Vagina (tissue), 2 donors: ENCODE data around the gene CLDN19. TPM values are rescaled to one million over a fixed set of nuclear protein-coding genes. Genes with fewer than 3 reads are reported as not detected.

Experiments
- DNase-seq, 2 donors: peaks; one replicate each; pipeline ENCODE4 v3.0.0-alpha.2; 2017; ENCODE audit errors: extremely low spot score in 2 of 2
- H3K27ac ChIP-seq: fragments of 200-600 bp; sonication (generic); one replicate; pipeline ENCODE4 v1.5.1; 2019
- H3K27me3 ChIP-seq: fragments of 200-600 bp; sonication (generic); one replicate; pipeline ENCODE4 v1.5.1; 2019
- H3K36me3 ChIP-seq, 2 donors: fragments of 200-600 bp; sonication (generic); one replicate each; pipeline ENCODE4 v1.5.1; 2017 to 2019
- H3K4me1 ChIP-seq: fragments of 200-600 bp; sonication (generic); one replicate; pipeline ENCODE4 v1.5.1; 2019
- H3K4me3 ChIP-seq, 2 donors: fragments of 200-600 bp; sonication (generic); 1 replicate in 1 of 2; 2 replicates in 1 of 2; pipeline ENCODE4 v1.5.1; 2016 to 2019
- H3K9me3 ChIP-seq: fragments of 200-600 bp; sonication (generic); one replicate; pipeline ENCODE4 v1.5.1; 2019
- CTCF ChIP-seq, 3 experiments: fragments of 450-650 bp in 2 of 3; fragments of 200-600 bp in 1 of 3; sonication (generic) in 1 of 3; IDR thresholded peaks; one replicate each; pipeline ENCODE4 v1.5.1; 2017 to 2019; ENCODE audit warnings: antibody characterized with exemption in 3 of 3, mild to moderate bottlenecking in 2 of 3, moderate library complexity in 2 of 3
- POLR2A ChIP-seq, 2 donors: fragments of 450-650 bp; IDR thresholded peaks; one replicate each; pipeline ENCODE4 v1.6.1; 2017; ENCODE audit warnings: antibody characterized with exemption in 2 of 2, mild to moderate bottlenecking in 2 of 2, moderate library complexity in 2 of 2
- POLR2AphosphoS5 ChIP-seq, 2 donors: sonication (generic); formaldehyde crosslinking; IDR thresholded peaks; one replicate each; pipeline ENCODE4 v1.9.0; 2017; ENCODE audit warnings: antibody characterized with exemption in 2 of 2, mild to moderate bottlenecking in 2 of 2, low read depth in 1 of 2; ENCODE audit not compliant: insufficient read depth in 1 of 2
- intact Hi-C: fragments of 100-400 bp; cut with DNase I; formaldehyde crosslinking; loops from one replicate; pipeline ENCODE4 v1.15.1; 2023
- total RNA-seq: library from RNA; depleted of rRNA; stranded (reverse); fragments of >200 nt; gene quantifications from one replicate; pipeline ENCODE4 v1.2.3, GENCODE V29; 2016

Gene CLDN19
- total RNA-seq, 1 donor from 2014 or later: not detected

GRCh38 chr1:42784547-42784945, 44.5 kb upstream of the CLDN19 start:
- peak overlapping the region; percentile 45 to 48 for H3K4me3 ChIP-seq

GRCh38 chr1:42783092-42783491, 43.1 kb upstream of the CLDN19 start:
- DNase-seq: no peak
- Histone ChIP-seq H3K9me3 (no peaks in the 10 kb centered on the region), H3K27me3 (no peaks in the 10 kb centered on the region), H3K4me1 (peaks cover 19% of the 10 kb centered on the region), H3K36me3 (peaks cover 0 to 6% of the 10 kb centered on the region in 2 donors), H3K4me3 (no peak overlapping the region), H3K27ac (no peak overlapping the region)
- no peak for TF ChIP-seq POLR2A (IDR thresholded peaks at IDR 0.05)
- TF ChIP-seq POLR2AphosphoS5 (IDR thresholded peaks at IDR 0.05; ENCODE audit: insufficient read depth in 1 of 2, low read depth in 1 of 2): no peak
- no peak for TF ChIP-seq CTCF (IDR thresholded peaks at IDR 0.05)
- intact Hi-C loops: no loop called here

More at GRCh38 chr1:42784547-42784945, 44.5 kb upstream of the CLDN19 start:
- H3K4me1 ChIP-seq: peaks cover 19% of the 10 kb centered on the region
- H3K27me3 ChIP-seq: no peaks in the 10 kb centered on the region
- no peaks in the 10 kb centered on the region for H3K9me3 ChIP-seq
- no peak for DNase-seq
- H3K27ac ChIP-seq: no peak overlapping the region
- TF ChIP-seq POLR2A (IDR thresholded peaks at IDR 0.05) (no peak), CTCF (IDR thresholded peaks at IDR 0.05) (no peak), POLR2AphosphoS5 (IDR thresholded peaks at IDR 0.05; ENCODE audit: insufficient read depth in 1 of 2, low read depth in 1 of 2) (no peak)
- intact Hi-C loops: no loop called here
- H3K36me3 ChIP-seq: no peaks in the 10 kb centered on the region

- TF ChIP-seq POLR2A (IDR thresholded peaks at IDR 0.05): no peak
- intact Hi-C loops: no loop called here
- H3K27ac ChIP-seq: no peak overlapping the region
- peaks cover 0 to 27% of the 10 kb centered on the region in 2 donors for H3K36me3 ChIP-seq
- no peak for DNase-seq
- H3K4me1 ChIP-seq: peaks cover 8% of the 10 kb centered on the region
- no peaks in the 10 kb centered on the region for H3K9me3 ChIP-seq
- no peaks in the 10 kb centered on the region for H3K27me3 ChIP-seq
- no peak overlapping the region for H3K4me3 ChIP-seq
Observed at GRCh38 chr1:42780176-42780575, 40.1 kb upstream of the CLDN19 start.

- no peak for DNase-seq
- intact Hi-C loops: no loop called here
- TF ChIP-seq CTCF (IDR thresholded peaks at IDR 0.05) (no peak), POLR2A (IDR thresholded peaks at IDR 0.05) (no peak), POLR2AphosphoS5 (IDR thresholded peaks at IDR 0.05; ENCODE audit: insufficient read depth in 1 of 2, low read depth in 1 of 2) (no peak)
- no peak overlapping the region for H3K27ac ChIP-seq
- H3K36me3 ChIP-seq: peaks cover 0 to 31% of the 10 kb centered on the region in 2 donors
- no peaks in the 10 kb centered on the region for H3K9me3 ChIP-seq
- H3K4me1 ChIP-seq: peaks cover 3% of the 10 kb centered on the region
- H3K4me3 ChIP-seq: no peak overlapping the region
- H3K27me3 ChIP-seq: no peaks in the 10 kb centered on the region
Observed at GRCh38 chr1:42779725-42780124, 39.7 kb upstream of the CLDN19 start.

- no peaks in the 10 kb centered on the region for H3K4me1 ChIP-seq
- no peaks in the 10 kb centered on the region for H3K9me3 ChIP-seq
- H3K36me3 ChIP-seq: peaks cover 0 to 39% of the 10 kb centered on the region in 2 donors
- no peak overlapping the region for H3K27ac ChIP-seq
- no peak for TF ChIP-seq POLR2AphosphoS5 (IDR thresholded peaks at IDR 0.05; ENCODE audit: insufficient read depth in 1 of 2, low read depth in 1 of 2)
- TF ChIP-seq CTCF (IDR thresholded peaks at IDR 0.05): peak; percentile 40 to 58 (median 44)
- intact Hi-C loops: no loop called here
- DNase-seq: no peak
- H3K4me3 ChIP-seq: no peak overlapping the region
- H3K27me3 ChIP-seq: no peaks in the 10 kb centered on the region
Observed at GRCh38 chr1:42777852-42778251, 37.8 kb upstream of the CLDN19 start.
